GM12878 (cell line): ENCODE data around the gene NSL1. TPM values are rescaled to one million over a fixed set of nuclear protein-coding genes. Genes with fewer than 3 reads are reported as not detected.

Experiments used
- ATAC-seq: fragments of 200-7000 bp; cut with Tn5 transposase; 3 replicates; pipeline ENCODE4 v1.9.1; 2020; ENCODE audit warnings: mild to moderate bottlenecking, moderate library complexity
- BruUV-seq: library from RNA; stranded (reverse); fragments of 400-500 nt; replicated peaks from 2 replicates; lab custom pipeline; 2021; lab: Mats Ljungman, UMichigan
- CTCF ChIA-PET: fragments of 300-600 bp; sonication (Branson Sonifier 250); formaldehyde crosslinking; extraction: SDS; loops from one replicate; lab custom pipeline; 2021; ENCODE audit warnings: inconsistent platforms; lab: Yijun Ruan, JAX
- POLR2A ChIA-PET: fragments of 350-600 bp; formaldehyde crosslinking; extraction: SDS; loops from one replicate; lab custom pipeline; 2021; ENCODE audit warnings: inconsistent platforms; lab: Charles Lee
- RAD21 ChIA-PET: fragments of 300-600 bp; sonication (Branson Sonifier 250); formaldehyde crosslinking; loops from one replicate; lab custom pipeline; 2023; ENCODE audit warnings: antibody characterized with exemption; ENCODE audit not compliant: unreplicated experiment; lab: Charles Lee
- SMC1A ChIA-PET: fragments of 300-600 bp; sonication (Branson Sonifier 250); formaldehyde crosslinking; loops from one replicate; lab custom pipeline; 2023; ENCODE audit not compliant: unreplicated experiment, uncharacterized antibody; lab: Charles Lee
- DNase-seq: peaks from one replicate; pipeline ENCODE4 v3.0.0-alpha.2; 2011; ENCODE audit warnings: low read depth, low spot score
- FAIRE-seq: peaks from 3 replicates; lab custom pipeline; 2011; peaks lifted over from hg19 to GRCh38; lab: Jason Lieb, UNC
- H2AFZ ChIP-seq: 2 replicates; pipeline ENCODE4 v1.6.0; 2011; ENCODE audit warnings: low read depth, low read length, control low read depth; ENCODE audit not compliant: control insufficient read depth
- H3K27ac ChIP-seq: 2 replicates; pipeline ENCODE4 v1.5.1; 2011; ENCODE audit warnings: control low read depth; ENCODE audit not compliant: control insufficient read depth, insufficient read depth
- H3K27me3 ChIP-seq, 2 experiments: replicated peaks in 1 of 2; 2 replicates each; pipeline versions ENCODE4 v1.6.0 to v1.6.1; 2011; ENCODE audit warnings: low read length in 1 of 2; ENCODE audit not compliant: control insufficient read depth in 2 of 2, insufficient read depth in 2 of 2
- H3K36me3 ChIP-seq, 2 experiments: 2 replicates each; pipeline ENCODE4 v1.5.1; 2011; ENCODE audit warnings: low read length in 1 of 2; ENCODE audit not compliant: control insufficient read depth in 2 of 2, insufficient read depth in 2 of 2
- H3K4me1 ChIP-seq: 2 replicates; pipeline ENCODE4 v1.6.1; 2011; ENCODE audit warnings: mild to moderate bottlenecking, low read length, moderate library complexity, mixed read lengths; ENCODE audit not compliant: control insufficient read depth, insufficient read depth
- H3K4me2 ChIP-seq: 2 replicates; pipeline ENCODE4 v1.6.0; 2011; ENCODE audit warnings: control low read depth; ENCODE audit not compliant: control insufficient read depth, insufficient read depth
- H3K4me3 ChIP-seq: fragments of 200-600 bp; sonication (generic); 2 replicates; pipeline ENCODE4 v1.5.1; 2016
- H3K79me2 ChIP-seq: 2 replicates; pipeline ENCODE4 v1.6.0; 2011; ENCODE audit warnings: low read length; ENCODE audit not compliant: control insufficient read depth, insufficient read depth
- H3K9ac ChIP-seq: 2 replicates; pipeline ENCODE4 v1.8.0; 2011; ENCODE audit warnings: low read length, control low read depth, mixed read lengths; ENCODE audit not compliant: control insufficient read depth, insufficient read depth
- H3K9me3 ChIP-seq: replicated peaks from 3 replicates; pipeline ENCODE4 v1.5.1; 2011; ENCODE audit warnings: mild to moderate bottlenecking, low read length; ENCODE audit not compliant: control insufficient read depth, insufficient read depth
- H4K20me1 ChIP-seq: 2 replicates; pipeline ENCODE4 v1.6.0; 2011; ENCODE audit not compliant: control insufficient read depth, insufficient read depth
- BACH1 ChIP-seq: fragments of 450-650 bp; IDR thresholded peaks from 2 replicates; pipeline ENCODE4 v1.6.1; 2017; ENCODE audit warnings: mild to moderate bottlenecking, borderline replicate concordance
- BHLHE40 ChIP-seq, 2 experiments: fragments of 450-650 bp in 1 of 2; IDR thresholded peaks; 2 replicates each; pipeline ENCODE4 v1.6.1; 2011 to 2017; ENCODE audit warnings: low read depth in 2 of 2, borderline replicate concordance in 1 of 2, improper control_type of control experiment in 1 of 2, low read length in 1 of 2, mild to moderate bottlenecking in 1 of 2
- CBFB ChIP-seq: IDR thresholded peaks from 2 replicates; pipeline ENCODE4 v1.6.1; 2016; ENCODE audit warnings: antibody characterized with exemption, low read depth
- CHD2 ChIP-seq: IDR thresholded peaks from 2 replicates; pipeline ENCODE4 v1.6.1; 2011; ENCODE audit warnings: low read depth, low read length, improper control_type of control experiment, borderline replicate concordance
- FOS ChIP-seq: IDR thresholded peaks from 3 replicates; pipeline ENCODE4 v1.6.1; 2011; ENCODE audit warnings: borderline replicate concordance; ENCODE audit not compliant: insufficient read length; ENCODE audit errors: extremely low read depth
- HCFC1 ChIP-seq: fragments of 150-350 bp; IDR thresholded peaks from 2 replicates; pipeline ENCODE4 v1.6.1; 2014; ENCODE audit warnings: low read length
- IKZF1 ChIP-seq: fragments of 450-650 bp; conservative IDR thresholded peaks from 2 replicates; pipeline ENCODE4 v1.6.1; 2017; ENCODE audit warnings: antibody characterized with exemption, mild to moderate bottlenecking
- MEF2B ChIP-seq: fragments of 450-650 bp; IDR thresholded peaks from 2 replicates; pipeline ENCODE4 v1.6.1; 2018; ENCODE audit warnings: mild to moderate bottlenecking, moderate library complexity; ENCODE audit not compliant: partially characterized antibody, poor library complexity, severe bottlenecking
- MTA2 ChIP-seq: fragments of 450-650 bp; IDR thresholded peaks from 2 replicates; pipeline ENCODE4 v1.6.1; 2016; ENCODE audit warnings: low read depth, mild to moderate bottlenecking, moderate library complexity
- NR2F1 ChIP-seq: fragments of 450-650 bp; conservative IDR thresholded peaks from 2 replicates; pipeline ENCODE4 v1.6.1; 2017; ENCODE audit warnings: mild to moderate bottlenecking
- PML ChIP-seq: IDR thresholded peaks from 2 replicates; pipeline ENCODE4 v1.6.1; 2012; ENCODE audit warnings: low read length, inconsistent platforms
- POLR2AphosphoS5 ChIP-seq: IDR thresholded peaks from 2 replicates; pipeline ENCODE4 v1.6.1; 2011; ENCODE audit warnings: mild to moderate bottlenecking, low read length, inconsistent platforms
- RAD21 ChIP-seq: IDR thresholded peaks from 2 replicates; pipeline ENCODE4 v1.6.1; 2011; ENCODE audit warnings: mild to moderate bottlenecking, low read depth, low read length, moderate library complexity; ENCODE audit not compliant: insufficient read depth
- RUNX3 ChIP-seq: IDR thresholded peaks from 2 replicates; pipeline ENCODE4 v1.6.1; 2012; ENCODE audit warnings: low read length, inconsistent platforms
- SIN3A ChIP-seq: IDR thresholded peaks from 2 replicates; pipeline ENCODE4 v1.6.1; 2012; ENCODE audit warnings: low read depth, low read length, improper control_type of control experiment
- STAT3 ChIP-seq: IDR thresholded peaks from 2 replicates; pipeline ENCODE4 v1.6.1; 2011; ENCODE audit warnings: low read depth, low read length, improper control_type of control experiment
- TBL1XR1 ChIP-seq: IDR thresholded peaks from 2 replicates; pipeline ENCODE4 v1.6.1; 2012; ENCODE audit warnings: low read depth, low read length, improper control_type of control experiment
- whole genome bisulfite sequencing: methylation state at CpG from one replicate; pipeline ENCODE4 v1.1.6; 2016; ENCODE audit warnings: low lambda C conversion rate; ENCODE audit not compliant: insufficient replicate concordance, insufficient coverage; ENCODE audit errors: missing lambda C conversion rate; 5-methylcytosine and 5-hydroxymethylcytosine counted together
- in situ Hi-C: fragments of 300-500 bp; cut with MboI; formaldehyde crosslinking; loops from 9 replicates; pipeline ENCODE4 v1.14.3; 2018; ENCODE audit warnings: mixed read lengths
- intact Hi-C: fragments of 100-400 bp; cut with micrococcal nuclease; formaldehyde crosslinking; loops from one replicate; pipeline ENCODE4 v1.14.2; 2022; ENCODE audit not compliant: unreplicated experiment
- polyA plus RNA-seq, 11 experiments: library from polyadenylated mRNA; depleted of rRNA in 4 of 11; unstranded in 6 of 11; stranded (reverse) in 5 of 11; fragments of >200 nt; fragmentation: Nextera tagmentation in 4 of 11; fragmentation: Illumina TruSeq in 1 of 11; extraction: Ambion mirVana in 4 of 11; extraction: Trizol in 1 of 11; gene quantifications; 1 replicate in 1 of 11; 2 replicates in 10 of 11; pipeline versions ENCODE4 v1.2.1 to v1.2.3, GENCODE V29; 2011 to 2016; ENCODE audit warnings: inconsistent platforms in 2 of 11, missing spikeins in 2 of 11, low read depth in 1 of 11
- total RNA-seq, 4 experiments: library from RNA; depleted of rRNA in 3 of 4; stranded (reverse); fragments of >200 nt in 3 of 4; fragmentation: Illumina TruSeq in 1 of 4; extraction: Trizol in 1 of 4; gene quantifications; 2 replicates each; pipeline versions ENCODE4 v1.2.1 to v1.2.3, GENCODE V29; 2013 to 2021
- TF ChIP-seq, protein P1 (sequence below): fragments of 450-650 bp; formaldehyde crosslinking; IDR thresholded peaks from 2 replicates; pipeline ENCODE4 v1.5.0; 2022; ENCODE audit warnings: mild to moderate bottlenecking, missing genetic modification characterization
- TF ChIP-seq, protein P2 (sequence below), 3 experiments: IDR thresholded peaks in 2 of 3; conservative IDR thresholded peaks in 1 of 3; 2 replicates each; pipeline ENCODE4 v1.5.1; 2011; ENCODE audit warnings: low read depth in 3 of 3, low read length in 3 of 3, mild to moderate bottlenecking in 3 of 3, control low read depth in 2 of 3, moderate library complexity in 2 of 3, inconsistent platforms in 1 of 3, mixed read lengths in 1 of 3; ENCODE audit not compliant: control insufficient read depth in 2 of 3, insufficient read depth in 1 of 3; ENCODE audit errors: extremely low read depth in 1 of 3

The NSL1 gene
- total and polyA plus RNA-seq, 10 of the 15 experiments (the other 5 are each of a cell fraction or from before 2014, with no cell fraction given), result 36.7 to 74.2 (median 46.4) TPM

DNA sequence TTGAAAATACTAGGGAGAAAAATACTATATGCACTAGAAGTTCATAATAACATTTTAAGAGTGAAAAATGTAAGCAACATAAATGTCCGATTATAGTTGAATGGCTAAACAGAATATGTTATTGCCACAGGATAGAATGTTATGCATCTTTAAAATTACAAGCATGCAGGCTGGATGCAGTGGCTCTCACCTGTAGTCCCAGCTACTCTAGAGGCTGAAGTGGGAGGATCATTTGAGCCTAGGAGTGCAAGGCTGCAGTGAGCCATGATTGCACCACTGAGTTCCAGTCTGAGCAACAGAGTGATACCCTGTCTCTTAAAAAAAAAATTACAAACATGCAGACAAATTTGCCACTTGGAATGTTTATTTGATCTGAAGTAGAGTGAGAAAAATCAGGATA is 88.9 kb downstream of the NSL1 start:
- H2AFZ ChIP-seq, result no peak overlapping the region
- no peaks in the 10 kb centered on the region for H3K27me3 ChIP-seq
- ChIA-PET SMC1A (interaction anchor here (0.6 to 1.2 kb wide), 5 partner anchors 9 to 247 kb away, joined by 3 to 5 read pairs (median 3); no protein-coding TSS in a partner anchor), POLR2A (interaction anchor here (1.1 to 1.8 kb wide), 2 partner anchors 51 to 90 kb away, joined by 3 to 4 read pairs; no protein-coding TSS in a partner anchor), RAD21 (no interaction called here), CTCF (interaction anchor here (1.4 to 1.9 kb wide), 2 partner anchors 38 to 226 kb away, joined by 4 to 5 read pairs; no protein-coding TSS in a partner anchor)
- ATAC-seq (no peak), DNase-seq (no peak), FAIRE-seq (no peak)
- in situ Hi-C loops (no loop called here), intact Hi-C loops (loop anchor here (5.0 kb wide), 1 partner anchor 50 kb away; no protein-coding TSS in a partner anchor)
- peaks cover 3% of the 10 kb centered on the region; the same call in 1 of the 2 replicates for H3K79me2 ChIP-seq
- H3K27ac ChIP-seq, result no peak overlapping the region
- no TSS peak for BruUV-seq
- peaks cover 15% of the 10 kb centered on the region for H3K4me1 ChIP-seq
- no peaks in the 10 kb centered on the region for H3K36me3 ChIP-seq
- H4K20me1 ChIP-seq, result no peaks in the 10 kb centered on the region
- WGBS, result 4% methylated on average over 1 of the region's 1 CpG
- H3K4me3 ChIP-seq, result no peak overlapping the region
- H3K4me2 ChIP-seq, result no peak overlapping the region
- no peak for TF ChIP-seq HCFC1
- TF ChIP-seq STAT3, result no peak
- TF ChIP-seq CBFB, result no peak
- TF ChIP-seq IKZF1, result no peak
- no peak for TF ChIP-seq RUNX3
- no peak for TF ChIP-seq BACH1
- TF ChIP-seq MTA2, result no peak
- TF ChIP-seq MEF2B, result no peak
- no peak for TF ChIP-seq RAD21
- no peak for TF ChIP-seq TBL1XR1
- no peak for TF ChIP-seq BHLHE40 (IDR thresholded peaks at IDR 0.05; ENCODE audit: borderline replicate concordance in 1 of 2, low read depth in 2 of 2, low read length in 1 of 2)
- no peak for TF ChIP-seq CHD2
- no peak for TF ChIP-seq NR2F1
- TF ChIP-seq, protein P1, sequence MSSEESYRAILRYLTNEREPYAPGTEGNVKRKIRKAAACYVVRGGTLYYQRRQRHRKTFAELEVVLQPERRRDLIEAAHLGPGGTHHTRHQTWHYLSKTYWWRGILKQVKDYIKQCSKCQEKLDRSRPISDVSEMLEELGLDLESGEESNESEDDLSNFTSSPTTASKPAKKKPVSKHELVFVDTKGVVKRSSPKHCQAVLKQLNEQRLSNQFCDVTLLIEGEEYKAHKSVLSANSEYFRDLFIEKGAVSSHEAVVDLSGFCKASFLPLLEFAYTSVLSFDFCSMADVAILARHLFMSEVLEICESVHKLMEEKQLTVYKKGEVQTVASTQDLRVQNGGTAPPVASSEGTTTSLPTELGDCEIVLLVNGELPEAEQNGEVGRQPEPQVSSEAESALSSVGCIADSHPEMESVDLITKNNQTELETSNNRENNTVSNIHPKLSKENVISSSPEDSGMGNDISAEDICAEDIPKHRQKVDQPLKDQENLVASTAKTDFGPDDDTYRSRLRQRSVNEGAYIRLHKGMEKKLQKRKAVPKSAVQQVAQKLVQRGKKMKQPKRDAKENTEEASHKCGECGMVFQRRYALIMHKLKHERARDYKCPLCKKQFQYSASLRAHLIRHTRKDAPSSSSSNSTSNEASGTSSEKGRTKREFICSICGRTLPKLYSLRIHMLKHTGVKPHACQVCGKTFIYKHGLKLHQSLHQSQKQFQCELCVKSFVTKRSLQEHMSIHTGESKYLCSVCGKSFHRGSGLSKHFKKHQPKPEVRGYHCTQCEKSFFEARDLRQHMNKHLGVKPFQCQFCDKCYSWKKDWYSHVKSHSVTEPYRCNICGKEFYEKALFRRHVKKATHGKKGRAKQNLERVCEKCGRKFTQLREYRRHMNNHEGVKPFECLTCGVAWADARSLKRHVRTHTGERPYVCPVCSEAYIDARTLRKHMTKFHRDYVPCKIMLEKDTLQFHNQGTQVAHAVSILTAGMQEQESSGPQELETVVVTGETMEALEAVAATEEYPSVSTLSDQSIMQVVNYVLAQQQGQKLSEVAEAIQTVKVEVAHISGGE (CRISPR knock-in tag), result no peak
- TF ChIP-seq FOS, result no peak
- no peak for TF ChIP-seq SIN3A
- no peak for TF ChIP-seq PML
- no peak for TF ChIP-seq POLR2AphosphoS5
- TF ChIP-seq, protein P2, sequence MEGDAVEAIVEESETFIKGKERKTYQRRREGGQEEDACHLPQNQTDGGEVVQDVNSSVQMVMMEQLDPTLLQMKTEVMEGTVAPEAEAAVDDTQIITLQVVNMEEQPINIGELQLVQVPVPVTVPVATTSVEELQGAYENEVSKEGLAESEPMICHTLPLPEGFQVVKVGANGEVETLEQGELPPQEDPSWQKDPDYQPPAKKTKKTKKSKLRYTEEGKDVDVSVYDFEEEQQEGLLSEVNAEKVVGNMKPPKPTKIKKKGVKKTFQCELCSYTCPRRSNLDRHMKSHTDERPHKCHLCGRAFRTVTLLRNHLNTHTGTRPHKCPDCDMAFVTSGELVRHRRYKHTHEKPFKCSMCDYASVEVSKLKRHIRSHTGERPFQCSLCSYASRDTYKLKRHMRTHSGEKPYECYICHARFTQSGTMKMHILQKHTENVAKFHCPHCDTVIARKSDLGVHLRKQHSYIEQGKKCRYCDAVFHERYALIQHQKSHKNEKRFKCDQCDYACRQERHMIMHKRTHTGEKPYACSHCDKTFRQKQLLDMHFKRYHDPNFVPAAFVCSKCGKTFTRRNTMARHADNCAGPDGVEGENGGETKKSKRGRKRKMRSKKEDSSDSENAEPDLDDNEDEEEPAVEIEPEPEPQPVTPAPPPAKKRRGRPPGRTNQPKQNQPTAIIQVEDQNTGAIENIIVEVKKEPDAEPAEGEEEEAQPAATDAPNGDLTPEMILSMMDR (IDR thresholded peaks at IDR 0.05 in 2 of 3, conservative IDR thresholded peaks at IDR 0.05 in 1 of 3; ENCODE audit: control insufficient read depth in 2 of 3, extremely low read depth in 1 of 3, insufficient read depth in 1 of 3, low read depth in 3 of 3, low read length in 3 of 3), result no peak
- H3K9ac ChIP-seq, result no peak overlapping the region
- H3K9me3 ChIP-seq, result no peaks in the 10 kb centered on the region
